HEK293 (cell line): ENCODE results near the gene CPNE4.

Experiments
- CTCF ChIA-PET: fragments of 350-600 bp; formaldehyde crosslinking; extraction: SDS; loops from one replicate; lab custom pipeline; 2021; ENCODE audit warnings: antibody characterized with exemption; lab: Yijun Ruan, JAX
- POLR2A ChIA-PET: fragments of 300-600 bp; formaldehyde crosslinking; extraction: SDS; loops from one replicate; lab custom pipeline; 2020; ENCODE audit warnings: antibody characterized with exemption, inconsistent platforms; lab: Yijun Ruan, JAX
- H3K27ac ChIP-seq: fragments of 200-500 bp; sonication (Bioruptor generic); 2 replicates; pipeline ENCODE4 v1.5.1; 2014; ENCODE audit warnings: low read depth, low read length, control low read depth, inconsistent platforms; ENCODE audit errors: extremely low read depth
- H3K36me3 ChIP-seq, 2 experiments: fragments of 200-500 bp in 1 of 2; sonication (Bioruptor generic) in 1 of 2; 1 replicate in 1 of 2; 2 replicates in 1 of 2; pipeline ENCODE4 v1.5.1; 2014 to 2017; ENCODE audit warnings: inconsistent platforms in 2 of 2, low read length in 2 of 2; ENCODE audit not compliant: control insufficient read depth in 2 of 2, insufficient read depth in 1 of 2
- H3K4me1 ChIP-seq: fragments of 200-500 bp; sonication (Bioruptor generic); 2 replicates; pipeline ENCODE4 v1.5.1; 2014; ENCODE audit warnings: mild to moderate bottlenecking, low read length, inconsistent platforms; ENCODE audit not compliant: control insufficient read depth, insufficient read depth
- H3K4me3 ChIP-seq: 2 replicates; pipeline ENCODE4 v1.5.1; 2011; ENCODE audit warnings: low read depth, mild to moderate bottlenecking, control low read depth, low read length, moderate library complexity
- H3K9me3 ChIP-seq: fragments of 200-500 bp; sonication (Bioruptor generic); 2 replicates; pipeline ENCODE4 v1.5.1; 2014; ENCODE audit warnings: low read depth, low read length, inconsistent platforms; ENCODE audit not compliant: control insufficient read depth, insufficient read depth
- AEBP2 ChIP-seq: fragments of 450-650 bp; formaldehyde crosslinking; IDR thresholded peaks from 2 replicates; pipeline ENCODE4 v1.5.1; 2016; ENCODE audit warnings: missing biosample characterization, missing genetic modification characterization, borderline replicate concordance
- EGR2 ChIP-seq: fragments of 450-650 bp; formaldehyde crosslinking; IDR thresholded peaks from 2 replicates; pipeline ENCODE4 v1.5.1; 2016; ENCODE audit warnings: low read depth, missing biosample characterization, missing genetic modification characterization
- GFI1B ChIP-seq: fragments of 450-650 bp; formaldehyde crosslinking; IDR thresholded peaks from 2 replicates; pipeline ENCODE4 v1.5.1; 2016; ENCODE audit warnings: missing biosample characterization, missing genetic modification characterization
- GLIS1 ChIP-seq: fragments of 450-650 bp; formaldehyde crosslinking; IDR thresholded peaks from 2 replicates; pipeline ENCODE4 v1.5.1; 2016; ENCODE audit warnings: missing biosample characterization, missing genetic modification characterization
- HOXA7 ChIP-seq: sonication (generic); formaldehyde crosslinking; IDR thresholded peaks from 2 replicates; pipeline ENCODE4 v1.8.1; 2022; ENCODE audit warnings: missing genetic modification reagents, borderline replicate concordance
- KLF8 ChIP-seq: fragments of 450-650 bp; formaldehyde crosslinking; IDR thresholded peaks from 2 replicates; pipeline ENCODE4 v1.5.1; 2016; ENCODE audit warnings: missing biosample characterization, missing genetic modification characterization
- ZNF133 ChIP-seq: fragments of 450-650 bp; formaldehyde crosslinking; IDR thresholded peaks from 2 replicates; pipeline ENCODE4 v1.5.1; 2016; ENCODE audit warnings: missing biosample characterization, missing genetic modification characterization
- ZNF157 ChIP-seq: fragments of 450-650 bp; formaldehyde crosslinking; IDR thresholded peaks from 2 replicates; pipeline ENCODE4 v1.5.1; 2016; ENCODE audit warnings: missing biosample characterization, missing genetic modification characterization
- ZNF19 ChIP-seq: fragments of 450-650 bp; formaldehyde crosslinking; IDR thresholded peaks from 2 replicates; pipeline ENCODE4; 2016; ENCODE audit warnings: missing biosample characterization, missing genetic modification characterization, low read depth
- ZNF302 ChIP-seq: fragments of 450-650 bp; formaldehyde crosslinking; IDR thresholded peaks from 2 replicates; pipeline ENCODE4 v1.5.1; 2016; ENCODE audit warnings: missing biosample characterization, missing genetic modification characterization, low read depth
- ZNF404 ChIP-seq: fragments of 450-650 bp; formaldehyde crosslinking; IDR thresholded peaks from 2 replicates; pipeline ENCODE4 v1.5.1; 2017; ENCODE audit warnings: missing biosample characterization, missing genetic modification characterization
- ZNF473 ChIP-seq: fragments of 450-650 bp; formaldehyde crosslinking; IDR thresholded peaks from 2 replicates; pipeline ENCODE4 v1.5.1; 2017; ENCODE audit warnings: missing biosample characterization, missing genetic modification characterization
- ZNF501 ChIP-seq: fragments of 450-650 bp; formaldehyde crosslinking; IDR thresholded peaks from 2 replicates; pipeline ENCODE4 v1.5.1; 2016; ENCODE audit warnings: missing biosample characterization, missing genetic modification characterization
- ZNF529 ChIP-seq: fragments of 450-650 bp; formaldehyde crosslinking; IDR thresholded peaks from 2 replicates; pipeline ENCODE4 v1.5.1; 2017; ENCODE audit warnings: missing genetic modification characterization, missing biosample characterization; ENCODE audit not compliant: insufficient replicate concordance
- ZNF549 ChIP-seq: fragments of 450-650 bp; IDR thresholded peaks from 2 replicates; pipeline ENCODE4 v1.5.1; 2018; ENCODE audit warnings: missing biosample characterization, missing genetic modification characterization, mild to moderate bottlenecking, inconsistent platforms, moderate library complexity
- ZNF571 ChIP-seq: fragments of 450-650 bp; formaldehyde crosslinking; IDR thresholded peaks from 2 replicates; pipeline ENCODE4 v1.5.0; 2017; ENCODE audit warnings: missing biosample characterization, missing genetic modification characterization
- ZNF585B ChIP-seq: fragments of 450-650 bp; formaldehyde crosslinking; IDR thresholded peaks from 2 replicates; pipeline ENCODE4 v1.5.1; 2016; ENCODE audit warnings: missing biosample characterization, missing genetic modification characterization
- ZNF645 ChIP-seq: fragments of 450-650 bp; formaldehyde crosslinking; IDR thresholded peaks from 2 replicates; pipeline ENCODE4; 2016; ENCODE audit warnings: missing biosample characterization, missing genetic modification characterization
- ZNF701 ChIP-seq: fragments of 450-650 bp; formaldehyde crosslinking; IDR thresholded peaks from 2 replicates; pipeline ENCODE4 v1.5.1; 2016; ENCODE audit warnings: missing biosample characterization, missing genetic modification characterization
- ZNF76 ChIP-seq: fragments of 450-650 bp; formaldehyde crosslinking; IDR thresholded peaks from 2 replicates; pipeline ENCODE4; 2016; ENCODE audit warnings: low read depth, missing biosample characterization, missing genetic modification characterization, borderline replicate concordance
- ZNF791 ChIP-seq: fragments of 450-650 bp; formaldehyde crosslinking; IDR thresholded peaks from 2 replicates; pipeline ENCODE4 v1.5.1; 2016; ENCODE audit warnings: missing biosample characterization, missing genetic modification characterization
- ZNF837 ChIP-seq: fragments of 450-650 bp; formaldehyde crosslinking; IDR thresholded peaks from 2 replicates; pipeline ENCODE4 v1.5.1; 2016; ENCODE audit warnings: missing biosample characterization, missing genetic modification characterization
- ZSCAN16 ChIP-seq: fragments of 450-650 bp; formaldehyde crosslinking; IDR thresholded peaks from 2 replicates; pipeline ENCODE4 v1.5.1; 2016; ENCODE audit warnings: missing biosample characterization, missing genetic modification characterization
- TF ChIP-seq, protein P1 (sequence below): fragments of 450-650 bp; formaldehyde crosslinking; IDR thresholded peaks from 2 replicates; pipeline ENCODE4 v1.5.1; 2017; ENCODE audit warnings: missing biosample characterization, missing genetic modification characterization
- TF ChIP-seq, protein P2 (sequence below): fragments of 450-650 bp; formaldehyde crosslinking; IDR thresholded peaks from 2 replicates; pipeline ENCODE4 v1.5.1; 2016; ENCODE audit warnings: missing biosample characterization, missing genetic modification characterization
- TF ChIP-seq, protein P3 (sequence below): fragments of 450-650 bp; formaldehyde crosslinking; IDR thresholded peaks from 2 replicates; pipeline ENCODE4 v1.5.1; 2016; ENCODE audit warnings: missing biosample characterization, missing genetic modification characterization

Gene CPNE4

GRCh38 chr3:132083583-132084279 is 48.9 kb upstream of the CPNE4 start (continued):
- TF ChIP-seq GFI1B (tag by site-specific recombination): no peak

DNA sequence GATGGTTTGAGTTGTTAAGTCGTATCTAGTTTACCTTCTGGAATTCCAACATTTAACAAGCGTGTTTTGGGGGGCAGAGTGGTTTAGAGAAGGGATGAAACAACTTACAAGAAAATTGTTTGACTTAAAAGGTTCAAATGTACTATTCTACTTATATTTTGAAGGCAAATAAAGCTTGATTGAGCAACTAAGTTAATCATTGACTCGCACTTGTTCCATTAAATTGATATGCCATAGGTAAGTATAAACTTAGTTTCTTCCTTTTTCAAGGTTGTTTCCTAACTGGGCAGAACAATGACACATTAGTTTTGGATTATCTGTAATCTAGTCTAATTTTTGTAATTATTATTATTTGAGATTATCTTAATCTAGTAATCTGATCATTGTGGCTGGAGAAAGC is 48.3 kb upstream of the CPNE4 start:
- TF ChIP-seq ZNF404 (tag by site-specific recombination): no peak
- TF ChIP-seq, protein P1, sequence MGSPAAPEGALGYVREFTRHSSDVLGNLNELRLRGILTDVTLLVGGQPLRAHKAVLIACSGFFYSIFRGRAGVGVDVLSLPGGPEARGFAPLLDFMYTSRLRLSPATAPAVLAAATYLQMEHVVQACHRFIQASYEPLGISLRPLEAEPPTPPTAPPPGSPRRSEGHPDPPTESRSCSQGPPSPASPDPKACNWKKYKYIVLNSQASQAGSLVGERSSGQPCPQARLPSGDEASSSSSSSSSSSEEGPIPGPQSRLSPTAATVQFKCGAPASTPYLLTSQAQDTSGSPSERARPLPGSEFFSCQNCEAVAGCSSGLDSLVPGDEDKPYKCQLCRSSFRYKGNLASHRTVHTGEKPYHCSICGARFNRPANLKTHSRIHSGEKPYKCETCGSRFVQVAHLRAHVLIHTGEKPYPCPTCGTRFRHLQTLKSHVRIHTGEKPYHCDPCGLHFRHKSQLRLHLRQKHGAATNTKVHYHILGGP (tag by site-specific recombination): no peak
- TF ChIP-seq ZNF645 (tag by site-specific recombination): no peak
- TF ChIP-seq GLIS1: no peak
- TF ChIP-seq ZNF585B: no peak
- no peak for TF ChIP-seq ZNF701 (tag by site-specific recombination)
- no peak for TF ChIP-seq ZNF19 (tag by site-specific recombination)
- TF ChIP-seq AEBP2 (tag by site-specific recombination): no peak
- no peak for TF ChIP-seq ZNF837 (tag by site-specific recombination)
- TF ChIP-seq ZNF529 (tag by site-specific recombination): no peak
- TF ChIP-seq ZNF157 (tag by site-specific recombination): no peak
- TF ChIP-seq ZSCAN16 (tag by site-specific recombination): no peak
- no peak for TF ChIP-seq HOXA7
- Histone ChIP-seq H3K9me3 (no peaks in the 10 kb centered on the region), H3K4me1 (no peaks in the 10 kb centered on the region), H3K27ac (no peak overlapping the region), H3K4me3 (no peak overlapping the region), H3K36me3 (no peaks in the 10 kb centered on the region)
- CTCF ChIA-PET: interaction anchor here (1.7 kb wide), 1 partner anchor 48 kb away, joined by 5 read pairs; the partner anchor contains the start of gene CPNE4
- POLR2A ChIA-PET: no interaction called here

DNA sequence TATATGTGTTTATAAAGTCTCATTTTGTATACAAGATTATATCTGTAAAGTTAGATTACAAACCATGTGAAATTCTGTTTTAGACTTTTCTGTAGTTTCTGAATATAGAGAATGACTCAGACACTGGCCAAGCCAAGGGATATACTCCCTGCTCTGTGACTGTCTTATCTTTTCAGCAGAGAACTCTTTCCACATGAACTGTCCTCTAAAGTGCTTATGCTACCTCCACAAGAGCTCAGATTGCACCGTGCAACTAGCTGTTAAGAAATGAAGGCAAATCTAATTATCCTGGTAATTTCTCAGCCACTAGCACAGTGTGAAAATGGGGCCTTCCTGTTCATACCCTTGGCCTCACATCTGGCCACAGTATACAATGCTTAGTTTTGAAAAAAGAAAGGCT is 44.3 kb upstream of the CPNE4 start:
- H3K4me3 ChIP-seq: no peak overlapping the region
- POLR2A ChIA-PET: no interaction called here
- no peak overlapping the region for H3K27ac ChIP-seq
- no peaks in the 10 kb centered on the region for H3K9me3 ChIP-seq
- CTCF ChIA-PET: no interaction called here
- no peaks in the 10 kb centered on the region for H3K36me3 ChIP-seq
- no peaks in the 10 kb centered on the region for H3K4me1 ChIP-seq
- no peak for TF ChIP-seq ZNF76 (tag by site-specific recombination)
- no peak for TF ChIP-seq ZNF473 (tag by site-specific recombination)
- TF ChIP-seq, protein P2, sequence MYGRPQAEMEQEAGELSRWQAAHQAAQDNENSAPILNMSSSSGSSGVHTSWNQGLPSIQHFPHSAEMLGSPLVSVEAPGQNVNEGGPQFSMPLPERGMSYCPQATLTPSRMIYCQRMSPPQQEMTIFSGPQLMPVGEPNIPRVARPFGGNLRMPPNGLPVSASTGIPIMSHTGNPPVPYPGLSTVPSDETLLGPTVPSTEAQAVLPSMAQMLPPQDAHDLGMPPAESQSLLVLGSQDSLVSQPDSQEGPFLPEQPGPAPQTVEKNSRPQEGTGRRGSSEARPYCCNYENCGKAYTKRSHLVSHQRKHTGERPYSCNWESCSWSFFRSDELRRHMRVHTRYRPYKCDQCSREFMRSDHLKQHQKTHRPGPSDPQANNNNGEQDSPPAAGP: no peak
- no peak for TF ChIP-seq ZNF302 (tag by site-specific recombination)
- TF ChIP-seq, protein P3, sequence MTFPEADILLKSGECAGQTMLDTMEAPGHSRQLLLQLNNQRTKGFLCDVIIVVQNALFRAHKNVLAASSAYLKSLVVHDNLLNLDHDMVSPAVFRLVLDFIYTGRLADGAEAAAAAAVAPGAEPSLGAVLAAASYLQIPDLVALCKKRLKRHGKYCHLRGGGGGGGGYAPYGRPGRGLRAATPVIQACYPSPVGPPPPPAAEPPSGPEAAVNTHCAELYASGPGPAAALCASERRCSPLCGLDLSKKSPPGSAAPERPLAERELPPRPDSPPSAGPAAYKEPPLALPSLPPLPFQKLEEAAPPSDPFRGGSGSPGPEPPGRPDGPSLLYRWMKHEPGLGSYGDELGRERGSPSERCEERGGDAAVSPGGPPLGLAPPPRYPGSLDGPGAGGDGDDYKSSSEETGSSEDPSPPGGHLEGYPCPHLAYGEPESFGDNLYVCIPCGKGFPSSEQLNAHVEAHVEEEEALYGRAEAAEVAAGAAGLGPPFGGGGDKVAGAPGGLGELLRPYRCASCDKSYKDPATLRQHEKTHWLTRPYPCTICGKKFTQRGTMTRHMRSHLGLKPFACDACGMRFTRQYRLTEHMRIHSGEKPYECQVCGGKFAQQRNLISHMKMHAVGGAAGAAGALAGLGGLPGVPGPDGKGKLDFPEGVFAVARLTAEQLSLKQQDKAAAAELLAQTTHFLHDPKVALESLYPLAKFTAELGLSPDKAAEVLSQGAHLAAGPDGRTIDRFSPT (tag by site-specific recombination): no peak
- no peak for TF ChIP-seq ZNF549 (tag by site-specific recombination)
- TF ChIP-seq ZNF133 (tag by site-specific recombination): no peak
- TF ChIP-seq ZNF791: no peak
- TF ChIP-seq EGR2 (tag by site-specific recombination): no peak
- TF ChIP-seq KLF8 (tag by site-specific recombination): no peak
- TF ChIP-seq ZNF571: no peak
- TF ChIP-seq ZNF501 (tag by site-specific recombination): no peak
